WERI-Rb-1 (cell line): Measurements from ENCODE around the gene DOK1.

Experiments
- DNase-seq: peaks from one replicate; pipeline ENCODE4 v3.0.0-alpha.2; 2020
- H3K27ac ChIP-seq: fragments of 250-450 bp; sonication (Bioruptor Pico); 2 replicates; pipeline ENCODE4 v1.5.1; 2020; ENCODE audit warnings: mild to moderate bottlenecking, moderate library complexity
- H3K27me3 ChIP-seq: fragments of 250-450 bp; sonication (Bioruptor Pico); 2 replicates; pipeline ENCODE4 v1.5.1; 2021; ENCODE audit warnings: mild to moderate bottlenecking, low read depth, moderate library complexity; ENCODE audit not compliant: insufficient read depth, severe bottlenecking
- H3K36me3 ChIP-seq: fragments of 250-450 bp; sonication (Bioruptor Pico); 2 replicates; pipeline ENCODE4 v1.5.1; 2020; ENCODE audit warnings: mild to moderate bottlenecking, moderate library complexity
- H3K4me3 ChIP-seq: 2 replicates; pipeline ENCODE4 v1.5.1; 2011; ENCODE audit warnings: low read depth, mild to moderate bottlenecking, control low read depth, low read length
- H3K9me3 ChIP-seq: fragments of 250-450 bp; sonication (Bioruptor Pico); 2 replicates; pipeline ENCODE4 v1.5.1; 2021; ENCODE audit warnings: mild to moderate bottlenecking, moderate library complexity; ENCODE audit not compliant: severe bottlenecking
- TF ChIP-seq, protein P1 (sequence below): IDR thresholded peaks from 2 replicates; pipeline ENCODE4 v1.5.1; 2011; ENCODE audit warnings: low read depth, mild to moderate bottlenecking, control low read depth, inconsistent platforms, low read length

DOK1 gene

DNA sequence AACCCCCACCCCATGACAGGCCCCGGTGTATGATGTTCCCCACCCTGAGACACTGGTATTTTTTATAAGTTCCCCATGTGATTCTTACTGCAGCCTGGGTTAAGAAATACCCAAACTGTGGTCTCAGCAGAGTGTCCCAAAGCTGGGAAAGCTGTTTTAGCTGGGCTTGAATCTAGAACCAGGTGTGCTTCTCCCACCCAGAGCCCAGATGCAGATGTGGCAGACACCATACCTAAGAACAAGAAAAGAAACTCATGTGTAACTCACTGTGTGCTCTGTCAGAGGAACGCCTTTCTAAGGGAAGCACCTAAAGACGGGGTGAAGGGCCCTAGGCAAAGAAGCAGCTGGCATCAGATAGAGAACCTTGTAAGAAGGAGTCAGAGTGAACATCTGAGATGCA, 23.9 kb downstream of the DOK1 start:
- Histone ChIP-seq H3K4me3 (no peak overlapping the region), H3K27me3 (no peaks in the 10 kb centered on the region), H3K36me3 (no peaks in the 10 kb centered on the region), H3K27ac (no peak overlapping the region), H3K9me3 (no peaks in the 10 kb centered on the region)
- no peak for DNase-seq
- TF ChIP-seq, protein P1, sequence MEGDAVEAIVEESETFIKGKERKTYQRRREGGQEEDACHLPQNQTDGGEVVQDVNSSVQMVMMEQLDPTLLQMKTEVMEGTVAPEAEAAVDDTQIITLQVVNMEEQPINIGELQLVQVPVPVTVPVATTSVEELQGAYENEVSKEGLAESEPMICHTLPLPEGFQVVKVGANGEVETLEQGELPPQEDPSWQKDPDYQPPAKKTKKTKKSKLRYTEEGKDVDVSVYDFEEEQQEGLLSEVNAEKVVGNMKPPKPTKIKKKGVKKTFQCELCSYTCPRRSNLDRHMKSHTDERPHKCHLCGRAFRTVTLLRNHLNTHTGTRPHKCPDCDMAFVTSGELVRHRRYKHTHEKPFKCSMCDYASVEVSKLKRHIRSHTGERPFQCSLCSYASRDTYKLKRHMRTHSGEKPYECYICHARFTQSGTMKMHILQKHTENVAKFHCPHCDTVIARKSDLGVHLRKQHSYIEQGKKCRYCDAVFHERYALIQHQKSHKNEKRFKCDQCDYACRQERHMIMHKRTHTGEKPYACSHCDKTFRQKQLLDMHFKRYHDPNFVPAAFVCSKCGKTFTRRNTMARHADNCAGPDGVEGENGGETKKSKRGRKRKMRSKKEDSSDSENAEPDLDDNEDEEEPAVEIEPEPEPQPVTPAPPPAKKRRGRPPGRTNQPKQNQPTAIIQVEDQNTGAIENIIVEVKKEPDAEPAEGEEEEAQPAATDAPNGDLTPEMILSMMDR = no peak

DNA sequence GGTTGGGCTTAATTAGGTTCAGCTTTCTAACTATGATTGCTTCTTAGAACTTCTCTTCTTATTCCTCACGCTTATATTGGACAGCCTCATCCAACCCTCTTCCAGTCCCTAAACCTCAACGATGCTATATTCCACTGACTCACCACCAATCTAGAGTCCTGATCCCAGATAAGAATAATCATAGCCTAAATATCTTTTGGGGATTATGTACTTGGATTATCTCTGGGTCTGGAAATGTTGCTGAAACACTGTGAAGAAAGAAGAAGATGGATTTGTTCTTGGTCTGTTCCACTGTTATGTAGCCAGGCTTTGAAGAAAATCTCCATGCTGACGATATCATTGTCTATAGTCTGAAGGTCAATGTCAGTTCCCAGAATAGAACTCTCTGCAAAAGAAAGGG, 26.9 kb downstream of the DOK1 start:
- Histone ChIP-seq H3K27me3 (no peaks in the 10 kb centered on the region), H3K36me3 (no peaks in the 10 kb centered on the region), H3K9me3 (no peaks in the 10 kb centered on the region), H3K27ac (no peak overlapping the region), H3K4me3 (no peak overlapping the region)
- TF ChIP-seq, protein P1 = no peak
- no peak for DNase-seq

DNA sequence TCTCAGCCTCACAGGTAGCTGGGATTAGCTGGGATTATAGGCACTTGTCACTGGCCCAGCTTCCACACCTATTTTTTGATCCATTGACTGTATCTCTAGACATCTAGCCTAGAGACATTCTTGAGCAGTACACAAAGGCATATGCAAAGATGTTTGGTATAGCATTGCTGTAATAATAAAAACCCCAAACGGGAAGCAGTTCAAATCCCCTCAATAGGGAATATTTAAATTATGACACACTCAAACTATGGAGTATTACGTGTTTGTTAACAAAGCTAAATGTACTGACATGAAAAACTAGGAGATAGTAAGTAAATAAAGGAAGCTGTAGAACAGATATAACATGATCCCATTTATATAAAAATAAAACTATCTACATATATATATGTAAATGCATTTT, 27.7 kb downstream of the DOK1 start:
- H3K4me3 ChIP-seq = no peak overlapping the region
- no peak overlapping the region for H3K27ac ChIP-seq
- TF ChIP-seq, protein P1 = no peak
- H3K36me3 ChIP-seq = no peaks in the 10 kb centered on the region
- no peak for DNase-seq
- H3K27me3 ChIP-seq = no peaks in the 10 kb centered on the region
- no peaks in the 10 kb centered on the region for H3K9me3 ChIP-seq

DNA sequence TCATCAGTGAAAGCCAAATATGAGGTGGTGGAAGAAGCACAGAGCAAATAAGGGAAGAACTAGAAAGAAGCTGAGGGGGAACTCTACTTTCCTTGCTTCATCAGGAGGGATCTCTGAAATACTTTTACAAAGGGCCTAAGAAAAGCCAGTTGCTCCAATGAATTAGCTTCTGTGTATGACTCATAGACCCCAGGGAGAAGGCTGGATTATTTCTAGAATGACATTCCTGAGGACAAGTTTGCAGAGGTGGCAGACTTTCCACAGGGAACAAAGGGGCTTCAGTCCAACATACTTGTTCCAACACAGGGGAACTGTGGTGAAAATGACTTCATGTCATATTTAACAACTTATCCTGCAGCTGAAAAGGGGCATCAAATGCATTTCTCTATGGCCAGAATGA, 29.0 kb downstream of the DOK1 start:
- H3K4me3 ChIP-seq = no peak overlapping the region
- no peaks in the 10 kb centered on the region for H3K36me3 ChIP-seq
- H3K27me3 ChIP-seq = no peaks in the 10 kb centered on the region
- H3K27ac ChIP-seq = no peak overlapping the region
- DNase-seq = no peak
- TF ChIP-seq, protein P1 = no peak
- no peaks in the 10 kb centered on the region for H3K9me3 ChIP-seq

DNA sequence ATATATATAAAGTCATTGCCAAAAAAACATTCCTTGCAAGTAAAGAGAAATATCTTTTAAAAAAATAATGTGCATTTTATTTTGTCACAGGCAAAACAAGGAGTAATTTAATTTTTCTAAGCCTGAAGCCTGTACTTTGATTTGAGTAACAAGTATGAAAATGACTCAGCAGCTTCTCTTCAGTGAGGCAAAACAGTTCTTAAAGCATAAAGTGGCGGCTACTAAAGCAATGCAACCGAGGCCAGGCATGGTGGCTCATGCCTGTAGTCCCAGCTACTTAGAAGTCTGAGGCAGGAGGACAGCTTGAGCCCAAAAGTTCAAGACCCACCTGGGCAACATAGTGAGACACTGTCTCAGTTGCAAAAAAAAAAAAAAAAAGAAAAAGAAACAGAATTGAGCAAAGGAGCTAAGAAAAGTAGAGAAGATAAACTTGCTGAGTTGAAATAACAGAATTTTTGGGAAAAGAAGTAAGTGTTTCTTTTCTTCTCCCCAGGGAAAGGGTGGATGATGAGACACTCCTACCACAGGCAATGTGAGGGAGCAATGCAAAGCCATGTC, 29.6 kb downstream of the DOK1 start:
- no peaks in the 10 kb centered on the region for H3K36me3 ChIP-seq
- DNase-seq = no peak
- H3K27me3 ChIP-seq = no peaks in the 10 kb centered on the region
- TF ChIP-seq, protein P1 = no peak
- H3K27ac ChIP-seq = no peak overlapping the region
- H3K4me3 ChIP-seq = no peak overlapping the region
- no peaks in the 10 kb centered on the region for H3K9me3 ChIP-seq
